ENCODE measurements around the gene TM7SF3. TPM values are rescaled to one million over a fixed set of nuclear protein-coding genes. Genes with fewer than 3 reads are reported as not detected.

Gene TM7SF3
- total RNA-seq, 1 experiment from 2014 or later: 57.0 TPM

DNA sequence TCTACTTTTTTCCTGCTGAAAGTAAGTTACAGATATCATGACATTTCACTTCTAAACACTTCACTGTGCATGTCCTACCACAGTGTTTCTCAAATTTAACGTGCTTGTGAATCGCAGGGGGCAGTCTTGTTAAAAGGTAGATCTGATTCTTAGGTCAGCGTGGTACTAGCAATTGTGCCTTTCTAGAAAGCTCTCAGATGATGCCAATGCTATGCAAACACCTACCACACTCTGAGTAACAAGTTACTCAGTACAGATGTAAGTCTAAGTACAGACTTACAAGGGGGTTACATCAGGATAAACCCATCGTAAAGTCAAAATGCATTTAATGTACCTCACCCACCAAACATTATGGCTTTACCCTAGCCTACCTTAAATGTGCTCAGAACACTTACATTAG is 22.4 kb downstream of the TM7SF3 start:
- no peaks in the 10 kb centered on the region for H3K9me3 ChIP-seq (ENCODE audit: insufficient read depth, low read depth)
- TF ChIP-seq, protein P1, sequence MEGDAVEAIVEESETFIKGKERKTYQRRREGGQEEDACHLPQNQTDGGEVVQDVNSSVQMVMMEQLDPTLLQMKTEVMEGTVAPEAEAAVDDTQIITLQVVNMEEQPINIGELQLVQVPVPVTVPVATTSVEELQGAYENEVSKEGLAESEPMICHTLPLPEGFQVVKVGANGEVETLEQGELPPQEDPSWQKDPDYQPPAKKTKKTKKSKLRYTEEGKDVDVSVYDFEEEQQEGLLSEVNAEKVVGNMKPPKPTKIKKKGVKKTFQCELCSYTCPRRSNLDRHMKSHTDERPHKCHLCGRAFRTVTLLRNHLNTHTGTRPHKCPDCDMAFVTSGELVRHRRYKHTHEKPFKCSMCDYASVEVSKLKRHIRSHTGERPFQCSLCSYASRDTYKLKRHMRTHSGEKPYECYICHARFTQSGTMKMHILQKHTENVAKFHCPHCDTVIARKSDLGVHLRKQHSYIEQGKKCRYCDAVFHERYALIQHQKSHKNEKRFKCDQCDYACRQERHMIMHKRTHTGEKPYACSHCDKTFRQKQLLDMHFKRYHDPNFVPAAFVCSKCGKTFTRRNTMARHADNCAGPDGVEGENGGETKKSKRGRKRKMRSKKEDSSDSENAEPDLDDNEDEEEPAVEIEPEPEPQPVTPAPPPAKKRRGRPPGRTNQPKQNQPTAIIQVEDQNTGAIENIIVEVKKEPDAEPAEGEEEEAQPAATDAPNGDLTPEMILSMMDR (conservative IDR thresholded peaks at IDR 0.05): no peak
- no peak for TF ChIP-seq EZH2 (IDR thresholded peaks at IDR 0.05; ENCODE audit: low read depth)
- CTCF ChIA-PET: no interaction called here
- H3K79me2 ChIP-seq (ENCODE audit: low read depth): no peaks in the 10 kb centered on the region
- no peaks in the 10 kb centered on the region for H4K20me1 ChIP-seq (ENCODE audit: insufficient read depth)
- intact Hi-C loops (cut with micrococcal nuclease; ENCODE audit: unreplicated experiment): no loop called here
- no peak overlapping the region for H3K4me3 ChIP-seq
- DNase-seq: no peak
- no peaks in the 10 kb centered on the region for H3F3A ChIP-seq (ENCODE audit: insufficient read depth, low read depth)
- no peak overlapping the region for H2AFZ ChIP-seq
- H3K27ac ChIP-seq: no peak overlapping the region
- no peaks in the 10 kb centered on the region for H3K36me3 ChIP-seq (ENCODE audit: low read depth)
- no peak overlapping the region for H3K4me2 ChIP-seq
- no TSS peak for BruUV-seq (replicated peaks)
- H3K9me2 ChIP-seq (ENCODE audit: insufficient read depth): no peaks in the 10 kb centered on the region
- no peaks in the 10 kb centered on the region for H3K4me1 ChIP-seq (replicated peaks; ENCODE audit: insufficient read depth)
- POLR2A ChIA-PET (ENCODE audit: unreplicated experiment): interaction anchor here (0.6 kb wide), 1 partner anchor 251 kb away, joined by 4 read pairs; no protein-coding TSS in a partner anchor
- no peaks in the 10 kb centered on the region for H3K27me3 ChIP-seq (ENCODE audit: insufficient read depth, low read depth)

- no peaks in the 10 kb centered on the region for H3K79me2 ChIP-seq (ENCODE audit: low read depth)
- H3K27me3 ChIP-seq (ENCODE audit: insufficient read depth, low read depth): no peaks in the 10 kb centered on the region
- H4K20me1 ChIP-seq (ENCODE audit: insufficient read depth): no peaks in the 10 kb centered on the region
- no TSS peak for BruUV-seq (replicated peaks)
- H3K36me3 ChIP-seq (ENCODE audit: low read depth): no peaks in the 10 kb centered on the region
- no peaks in the 10 kb centered on the region for H3F3A ChIP-seq (ENCODE audit: insufficient read depth, low read depth)
- intact Hi-C loops (cut with micrococcal nuclease; ENCODE audit: unreplicated experiment): no loop called here
- no peak overlapping the region for H3K4me2 ChIP-seq
- H3K9me2 ChIP-seq (ENCODE audit: insufficient read depth): no peaks in the 10 kb centered on the region
- H3K4me1 ChIP-seq (replicated peaks; ENCODE audit: insufficient read depth): no peaks in the 10 kb centered on the region
- TF ChIP-seq, protein P1 (conservative IDR thresholded peaks at IDR 0.05): no peak
- TF ChIP-seq EZH2 (IDR thresholded peaks at IDR 0.05; ENCODE audit: low read depth): no peak
- no peaks in the 10 kb centered on the region for H3K9me3 ChIP-seq (ENCODE audit: insufficient read depth, low read depth)
- POLR2A ChIA-PET (ENCODE audit: unreplicated experiment): no interaction called here
- H3K27ac ChIP-seq: no peak overlapping the region
- DNase-seq: no peak
- no peak overlapping the region for H3K4me3 ChIP-seq
- CTCF ChIA-PET: no interaction called here
- H2AFZ ChIP-seq: no peak overlapping the region
These were observed 24.3 kb downstream of the TM7SF3 start for GRCh38 chr12:26989873-26990272.

- no peaks in the 10 kb centered on the region for H3K27me3 ChIP-seq (ENCODE audit: insufficient read depth, low read depth)
- no peaks in the 10 kb centered on the region for H3K79me2 ChIP-seq (ENCODE audit: low read depth)
- intact Hi-C loops (cut with micrococcal nuclease; ENCODE audit: unreplicated experiment): no loop called here
- H3K4me2 ChIP-seq: no peak overlapping the region
- no peaks in the 10 kb centered on the region for H4K20me1 ChIP-seq (ENCODE audit: insufficient read depth)
- ChIA-PET CTCF (no interaction called here), POLR2A (ENCODE audit: unreplicated experiment) (no interaction called here)
- TF ChIP-seq, protein P1 (conservative IDR thresholded peaks at IDR 0.05): no peak
- TF ChIP-seq EZH2 (IDR thresholded peaks at IDR 0.05; ENCODE audit: low read depth): no peak
- H2AFZ ChIP-seq: no peak overlapping the region
- no peaks in the 10 kb centered on the region for H3K9me3 ChIP-seq (ENCODE audit: insufficient read depth, low read depth)
- no peaks in the 10 kb centered on the region for H3F3A ChIP-seq (ENCODE audit: insufficient read depth, low read depth)
- DNase-seq: no peak
- H3K27ac ChIP-seq: no peak overlapping the region
- BruUV-seq (replicated peaks): no TSS peak
- no peak overlapping the region for H3K4me3 ChIP-seq
- no peaks in the 10 kb centered on the region for H3K36me3 ChIP-seq (ENCODE audit: low read depth)
- no peaks in the 10 kb centered on the region for H3K4me1 ChIP-seq (replicated peaks; ENCODE audit: insufficient read depth)
- no peaks in the 10 kb centered on the region for H3K9me2 ChIP-seq (ENCODE audit: insufficient read depth)
These were observed 25.5 kb downstream of the TM7SF3 start for GRCh38 chr12:26988703-26989102.
